ENCODE measurements around the gene TADA2B.
A peak's percentile ranks its signal among the peaks of the same experiment; 100 is the strongest.
"Not testable (repeated sequence)": the region's sequence is repeated elsewhere in the genome, so short reads cannot be mapped to it uniquely, and the experiment has no call there.

Gene TADA2B

DNA sequence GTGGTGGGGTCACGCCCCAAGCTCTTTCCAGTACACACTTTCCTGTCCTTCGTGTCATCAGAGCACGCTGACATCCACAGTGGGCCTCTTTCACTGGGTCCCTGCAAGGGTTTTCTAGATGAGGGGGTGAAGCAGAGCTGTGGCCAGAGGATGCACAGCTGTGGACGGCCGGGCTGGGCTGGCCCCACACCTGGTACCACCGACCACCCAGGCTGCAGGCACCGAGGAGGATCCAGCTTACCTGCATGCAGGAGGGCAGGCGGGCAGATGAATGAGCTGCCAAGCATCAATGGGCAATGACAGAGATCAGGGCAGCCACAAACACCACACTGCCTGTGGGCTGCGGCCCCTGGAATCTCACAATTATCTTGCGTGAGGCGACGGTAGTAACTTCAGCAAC is 34.2 kb downstream of the TADA2B start:
- peaks cover 4% of the 10 kb centered on the region for H3K4me1 ChIP-seq (ENCODE audit: control insufficient read depth, insufficient read depth, low read length, unreplicated experiment)
- H3K4me3 ChIP-seq (ENCODE audit: low read depth, low read length): no peak overlapping the region
- no peaks in the 10 kb centered on the region for H3K79me2 ChIP-seq (ENCODE audit: control insufficient read depth, insufficient read depth, low read length, unreplicated experiment)
- no peak overlapping the region for H2AFZ ChIP-seq (ENCODE audit: low read length, unreplicated experiment)
- no peaks in the 10 kb centered on the region for H3K36me3 ChIP-seq (ENCODE audit: insufficient read depth, low read length)
- H3K27me3 ChIP-seq (ENCODE audit: insufficient read depth, low read length): peaks cover 14% of the 10 kb centered on the region
- H3K27ac ChIP-seq (ENCODE audit: low read depth, low read length): no peak overlapping the region

DNA sequence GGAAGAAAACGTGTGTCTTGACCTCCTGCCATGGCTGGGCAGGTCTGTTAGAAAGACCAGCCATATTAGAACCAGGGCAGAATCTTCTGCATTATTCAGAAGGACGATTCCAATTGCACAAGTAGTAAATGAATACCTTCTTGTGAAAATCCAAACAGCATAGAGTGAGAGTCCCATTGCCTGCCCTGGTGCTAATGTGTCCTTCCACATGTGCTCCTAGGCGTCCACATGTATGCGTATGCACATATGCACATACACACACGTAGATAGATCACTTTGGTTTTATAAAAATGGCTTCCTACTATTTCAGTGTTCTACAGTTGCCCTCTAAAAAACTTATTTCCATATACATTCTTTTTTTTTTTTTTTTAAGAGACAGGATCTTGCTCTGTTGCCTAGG is 34.9 kb downstream of the TADA2B start:
- Histone ChIP-seq H3K36me3 (ENCODE audit: insufficient read depth, low read length) (no peaks in the 10 kb centered on the region), H3K4me3 (ENCODE audit: low read depth, low read length) (no peak overlapping the region), H3K27me3 (ENCODE audit: insufficient read depth, low read length) (peaks cover 18% of the 10 kb centered on the region), H3K79me2 (ENCODE audit: control insufficient read depth, insufficient read depth, low read length, unreplicated experiment) (no peaks in the 10 kb centered on the region), H2AFZ (ENCODE audit: low read length, unreplicated experiment) (no peak overlapping the region), H3K27ac (ENCODE audit: low read depth, low read length) (no peak overlapping the region), H3K4me1 (ENCODE audit: control insufficient read depth, insufficient read depth, low read length, unreplicated experiment) (peaks cover 4% of the 10 kb centered on the region)

DNA sequence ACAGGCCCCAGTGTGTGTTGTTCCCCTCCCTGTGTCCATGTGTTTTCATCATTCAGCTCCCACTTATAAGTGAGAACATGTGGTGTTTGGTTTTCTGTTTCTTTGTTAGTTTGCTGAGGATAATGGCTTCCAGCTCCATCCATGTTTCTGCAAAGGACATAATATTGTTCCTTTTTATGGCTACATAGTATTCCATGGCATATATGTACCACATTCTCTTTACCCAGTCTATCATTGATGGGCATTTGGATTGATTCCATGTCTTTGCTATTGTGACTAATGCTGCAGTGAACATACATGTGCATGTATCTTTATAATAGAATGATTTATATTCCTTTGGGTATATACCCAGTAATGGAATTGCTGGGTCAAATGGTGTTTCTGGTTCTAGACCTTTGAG is 36.3 kb downstream of the TADA2B start:
- peaks cover 30% of the 10 kb centered on the region for H3K27me3 ChIP-seq (ENCODE audit: insufficient read depth, low read length)
- H3K27ac ChIP-seq (ENCODE audit: low read depth, low read length); H2AFZ ChIP-seq (ENCODE audit: low read length, unreplicated experiment); H3K79me2 ChIP-seq (ENCODE audit: control insufficient read depth, insufficient read depth, low read length, unreplicated experiment); H3K4me3 ChIP-seq (ENCODE audit: low read depth, low read length); H3K4me1 ChIP-seq (ENCODE audit: control insufficient read depth, insufficient read depth, low read length, unreplicated experiment); H3K36me3 ChIP-seq (ENCODE audit: insufficient read depth, low read length): not testable (repeated sequence)

DNA sequence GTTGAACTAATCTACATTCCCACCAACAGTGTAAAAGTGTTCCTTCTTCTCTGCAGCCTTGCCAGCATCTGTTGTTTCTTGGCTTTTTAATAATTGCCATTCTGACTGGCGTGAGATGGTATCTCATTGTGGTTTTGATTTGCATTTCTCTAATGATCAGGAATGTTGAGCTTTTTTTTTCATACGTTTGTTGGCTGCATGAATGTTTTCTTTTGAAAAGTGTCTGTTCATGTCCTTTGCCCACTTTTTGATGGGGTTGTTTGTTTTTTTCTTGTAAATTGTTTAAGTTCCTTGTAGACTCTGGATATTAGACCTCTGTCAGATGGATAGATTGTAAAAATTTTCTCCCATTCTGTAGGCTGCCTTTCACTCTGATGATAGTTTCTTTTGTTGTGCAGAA is 36.7 kb downstream of the TADA2B start:
- H3K36me3 ChIP-seq (ENCODE audit: insufficient read depth, low read length); H3K4me3 ChIP-seq (ENCODE audit: low read depth, low read length); H3K79me2 ChIP-seq (ENCODE audit: control insufficient read depth, insufficient read depth, low read length, unreplicated experiment); H3K4me1 ChIP-seq (ENCODE audit: control insufficient read depth, insufficient read depth, low read length, unreplicated experiment); H3K27ac ChIP-seq (ENCODE audit: low read depth, low read length); H2AFZ ChIP-seq (ENCODE audit: low read length, unreplicated experiment): not testable (repeated sequence)
- H3K27me3 ChIP-seq (ENCODE audit: insufficient read depth, low read length): peaks cover 31% of the 10 kb centered on the region

DNA sequence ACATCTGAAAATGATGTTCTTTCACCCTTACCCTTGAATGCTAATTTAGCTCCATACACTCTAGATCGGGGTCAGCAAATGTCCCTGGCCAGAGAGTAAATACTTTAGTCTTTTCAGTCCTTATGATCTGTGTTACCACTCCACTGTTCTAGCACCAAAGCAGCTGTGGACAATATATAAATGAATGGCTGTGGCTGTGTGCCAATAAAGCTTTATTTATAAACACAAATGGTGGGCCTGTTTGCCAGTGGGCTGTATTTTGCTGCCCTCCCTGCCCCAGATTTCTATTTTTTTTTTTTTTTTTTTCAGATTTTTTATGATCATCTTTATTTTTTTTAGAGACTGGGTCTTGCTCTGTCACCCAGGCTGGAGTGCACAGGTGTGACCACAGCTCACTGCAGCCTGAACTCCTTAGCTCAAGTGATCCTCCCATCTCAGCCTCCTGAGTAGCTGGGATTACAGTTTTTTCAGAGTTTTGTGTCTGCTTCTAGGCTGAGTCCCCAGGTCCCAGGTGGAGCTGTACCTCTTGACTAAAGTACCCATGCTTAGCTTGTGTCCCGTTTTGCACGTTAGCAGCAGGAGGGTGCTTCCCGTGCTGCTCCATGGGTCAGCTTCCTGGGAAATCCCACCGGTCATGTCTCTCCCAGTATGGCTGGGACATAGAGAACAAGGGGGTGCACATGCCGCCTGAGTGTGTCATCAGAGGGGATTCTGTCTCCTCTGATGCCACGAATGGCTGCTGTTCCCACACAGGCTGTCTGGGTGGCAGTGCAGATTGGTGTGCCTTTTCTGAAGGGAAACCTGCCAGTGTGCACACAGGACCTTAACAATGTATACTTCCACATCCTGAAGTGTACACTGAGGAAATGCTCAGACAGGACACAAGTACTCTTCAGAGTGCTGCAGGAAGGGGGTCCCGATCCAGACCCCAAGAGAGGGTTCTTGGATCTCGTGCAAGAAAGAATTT is 40.7 kb downstream of the TADA2B start:
- Histone ChIP-seq H3K79me2 (ENCODE audit: control insufficient read depth, insufficient read depth, low read length, unreplicated experiment) (no peaks in the 10 kb centered on the region), H3K27ac (ENCODE audit: low read depth, low read length) (no peak overlapping the region), H3K4me1 (ENCODE audit: control insufficient read depth, insufficient read depth, low read length, unreplicated experiment) (peaks cover 2% of the 10 kb centered on the region), H2AFZ (ENCODE audit: low read length, unreplicated experiment) (peak overlapping the region; percentile 89), H3K36me3 (ENCODE audit: insufficient read depth, low read length) (no peaks in the 10 kb centered on the region), H3K27me3 (ENCODE audit: insufficient read depth, low read length) (peaks cover 45% of the 10 kb centered on the region), H3K4me3 (ENCODE audit: low read depth, low read length) (peak overlapping the region; percentile 65)

DNA sequence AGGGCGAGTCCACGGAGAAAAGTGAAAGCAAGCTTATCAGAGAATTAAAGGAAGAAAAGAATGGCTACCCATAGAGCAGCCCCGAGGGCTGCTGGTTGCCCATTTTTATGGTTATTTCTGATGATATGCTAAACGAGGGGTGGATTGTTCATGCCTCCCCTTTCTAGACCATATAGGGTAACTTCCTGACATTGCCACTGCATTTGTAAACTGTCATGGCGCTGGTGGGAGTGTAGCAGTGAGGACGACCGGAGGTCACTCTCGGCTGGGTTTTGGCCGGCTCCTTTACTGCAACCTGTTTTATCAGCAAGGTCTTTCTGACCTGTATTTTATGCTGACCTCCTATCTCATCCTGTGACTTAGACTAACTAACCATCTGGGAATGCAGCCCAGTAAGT is 41.4 kb downstream of the TADA2B start:
- not testable (repeated sequence) for H3K36me3 ChIP-seq (ENCODE audit: insufficient read depth, low read length); H3K27ac ChIP-seq (ENCODE audit: low read depth, low read length); H3K4me1 ChIP-seq (ENCODE audit: control insufficient read depth, insufficient read depth, low read length, unreplicated experiment); H3K79me2 ChIP-seq (ENCODE audit: control insufficient read depth, insufficient read depth, low read length, unreplicated experiment)
- Histone ChIP-seq H2AFZ (ENCODE audit: low read length, unreplicated experiment) (peak overlapping the region; percentile 89), H3K4me3 (ENCODE audit: low read depth, low read length) (peak overlapping the region; percentile 65), H3K27me3 (ENCODE audit: insufficient read depth, low read length) (peaks cover 45% of the 10 kb centered on the region)

DNA sequence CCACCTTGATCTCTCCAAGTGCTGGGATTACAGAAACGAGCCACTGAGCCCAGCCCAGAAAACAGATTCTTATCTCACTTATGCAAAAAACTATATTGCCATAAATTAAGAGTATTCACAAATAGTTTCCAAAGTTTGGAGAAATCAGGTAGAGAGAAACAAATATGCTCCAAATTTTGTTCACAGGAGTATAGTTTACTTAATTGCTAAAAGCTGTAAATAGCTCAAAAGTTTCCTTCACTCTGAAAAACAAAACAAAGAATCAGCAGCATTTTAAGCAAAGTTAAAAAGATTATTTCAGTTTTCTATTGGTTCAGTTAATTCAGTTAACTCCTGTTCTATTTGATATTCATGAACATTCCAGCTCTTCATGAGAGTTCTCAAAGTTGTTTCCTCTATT is 43.2 kb downstream of the TADA2B start:
- Histone ChIP-seq H3K27me3 (ENCODE audit: insufficient read depth, low read length) (peaks cover 33% of the 10 kb centered on the region), H3K4me1 (ENCODE audit: control insufficient read depth, insufficient read depth, low read length, unreplicated experiment) (peaks cover 2% of the 10 kb centered on the region), H2AFZ (ENCODE audit: low read length, unreplicated experiment) (no peak overlapping the region), H3K4me3 (ENCODE audit: low read depth, low read length) (no peak overlapping the region), H3K36me3 (ENCODE audit: insufficient read depth, low read length) (no peaks in the 10 kb centered on the region), H3K27ac (ENCODE audit: low read depth, low read length) (no peak overlapping the region), H3K79me2 (ENCODE audit: control insufficient read depth, insufficient read depth, low read length, unreplicated experiment) (no peaks in the 10 kb centered on the region)

DNA sequence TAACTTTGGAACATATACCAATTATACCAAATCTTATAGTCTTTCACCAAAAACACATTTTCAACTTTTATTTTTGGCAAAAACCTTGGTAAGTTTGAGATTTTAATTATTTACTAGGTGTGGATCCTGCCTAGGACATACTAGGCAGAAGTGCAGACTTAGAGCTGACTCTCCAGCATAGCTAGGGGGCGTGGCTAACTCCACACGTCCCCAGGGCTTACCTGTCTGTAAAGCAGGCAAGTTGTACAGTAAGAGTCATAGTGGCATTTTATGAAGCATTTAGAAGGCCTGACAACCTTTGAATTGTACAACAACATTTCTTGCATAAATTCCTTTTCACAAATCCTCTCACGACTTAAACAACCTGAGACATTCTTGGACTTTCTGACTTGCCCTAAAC is 43.9 kb downstream of the TADA2B start:
- Histone ChIP-seq H3K27me3 (ENCODE audit: insufficient read depth, low read length) (peaks cover 31% of the 10 kb centered on the region), H3K79me2 (ENCODE audit: control insufficient read depth, insufficient read depth, low read length, unreplicated experiment) (no peaks in the 10 kb centered on the region), H2AFZ (ENCODE audit: low read length, unreplicated experiment) (no peak overlapping the region), H3K36me3 (ENCODE audit: insufficient read depth, low read length) (no peaks in the 10 kb centered on the region), H3K4me1 (ENCODE audit: control insufficient read depth, insufficient read depth, low read length, unreplicated experiment) (peaks cover 2% of the 10 kb centered on the region), H3K27ac (ENCODE audit: low read depth, low read length) (no peak overlapping the region), H3K4me3 (ENCODE audit: low read depth, low read length) (no peak overlapping the region)

DNA sequence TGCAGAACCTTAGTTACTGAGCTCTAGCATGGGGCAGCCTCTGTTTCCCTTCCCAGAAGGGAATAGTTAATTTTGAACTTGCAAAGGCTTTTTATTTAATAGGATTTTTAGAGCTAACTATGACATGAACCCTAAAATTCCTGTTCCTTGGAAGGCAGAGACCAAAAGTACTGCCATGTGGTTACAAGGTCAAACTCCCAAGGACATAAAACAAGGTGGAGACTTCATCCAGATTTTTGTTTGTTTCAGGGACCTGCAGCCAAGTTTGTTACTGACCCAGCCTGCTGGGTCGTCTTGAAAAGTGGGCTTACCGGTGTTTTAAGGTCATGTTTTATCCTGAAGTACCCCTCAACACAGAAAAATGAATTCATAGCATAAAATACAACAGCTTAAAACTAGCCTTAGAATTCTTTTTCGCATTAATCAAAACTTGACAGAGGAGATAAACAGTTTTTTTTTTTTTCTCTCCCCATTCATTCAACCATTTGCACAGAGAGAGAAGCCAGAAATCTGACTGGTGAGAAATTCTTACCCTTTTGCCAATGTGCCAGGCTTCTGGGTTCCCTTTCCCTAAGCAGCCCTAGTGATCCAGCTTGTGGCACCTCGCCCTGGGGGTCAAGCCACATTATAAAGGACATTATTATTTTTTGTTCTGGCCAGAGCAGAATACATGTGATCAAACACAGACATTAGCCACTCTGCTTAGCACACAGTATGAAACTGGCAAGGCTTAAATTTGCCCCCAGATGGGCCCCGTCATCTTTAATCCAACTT is 46.2 kb downstream of the TADA2B start:
- no peaks in the 10 kb centered on the region for H3K36me3 ChIP-seq (ENCODE audit: insufficient read depth, low read length)
- no peaks in the 10 kb centered on the region for H3K79me2 ChIP-seq (ENCODE audit: control insufficient read depth, insufficient read depth, low read length, unreplicated experiment)
- no peak overlapping the region for H3K27ac ChIP-seq (ENCODE audit: low read depth, low read length)
- no peak overlapping the region for H2AFZ ChIP-seq (ENCODE audit: low read length, unreplicated experiment)
- peaks cover 15% of the 10 kb centered on the region; the same call in 1 of the 2 replicates for H3K27me3 ChIP-seq (ENCODE audit: insufficient read depth, low read length)
- no peak overlapping the region for H3K4me3 ChIP-seq (ENCODE audit: low read depth, low read length)
- H3K4me1 ChIP-seq (ENCODE audit: control insufficient read depth, insufficient read depth, low read length, unreplicated experiment): no peaks in the 10 kb centered on the region

DNA sequence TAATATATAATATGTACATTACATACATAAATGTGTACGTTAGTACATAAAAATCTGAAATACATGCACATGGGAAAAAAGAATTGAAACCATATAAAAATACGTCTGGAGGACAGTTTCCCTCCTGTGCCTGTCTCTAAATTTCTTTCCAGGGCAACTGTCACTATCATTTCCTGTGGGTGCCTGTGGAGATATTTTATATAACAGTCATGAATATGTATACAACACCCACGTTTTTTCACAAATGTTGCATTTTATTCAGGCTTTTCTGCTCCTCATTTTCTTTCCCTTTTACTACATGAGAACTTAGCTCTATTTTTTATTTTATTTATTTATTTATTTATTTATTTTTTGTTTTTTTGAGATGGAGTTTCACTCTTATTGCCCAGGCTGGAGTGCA is 48.9 kb downstream of the TADA2B start:
- no peaks in the 10 kb centered on the region for H3K79me2 ChIP-seq (ENCODE audit: control insufficient read depth, insufficient read depth, low read length, unreplicated experiment)
- H3K4me3 ChIP-seq (ENCODE audit: low read depth, low read length): no peak overlapping the region
- no peaks in the 10 kb centered on the region for H3K4me1 ChIP-seq (ENCODE audit: control insufficient read depth, insufficient read depth, low read length, unreplicated experiment)
- H3K27ac ChIP-seq (ENCODE audit: low read depth, low read length): no peak overlapping the region
- no peaks in the 10 kb centered on the region for H3K36me3 ChIP-seq (ENCODE audit: insufficient read depth, low read length)
- H2AFZ ChIP-seq (ENCODE audit: low read length, unreplicated experiment): no peak overlapping the region
- H3K27me3 ChIP-seq (ENCODE audit: insufficient read depth, low read length): 0 out of 2 replicates have a peak, but pooled peaks cover 4% of the 10 kb centered on the region

All from ACC112 (cell line).